Measurements from ENCODE around the gene MSH3.
"Not testable (repeated sequence)": the region's sequence is repeated elsewhere in the genome, so short reads cannot be mapped to it uniquely, and the experiment has no call there.

The MSH3 gene

DNA sequence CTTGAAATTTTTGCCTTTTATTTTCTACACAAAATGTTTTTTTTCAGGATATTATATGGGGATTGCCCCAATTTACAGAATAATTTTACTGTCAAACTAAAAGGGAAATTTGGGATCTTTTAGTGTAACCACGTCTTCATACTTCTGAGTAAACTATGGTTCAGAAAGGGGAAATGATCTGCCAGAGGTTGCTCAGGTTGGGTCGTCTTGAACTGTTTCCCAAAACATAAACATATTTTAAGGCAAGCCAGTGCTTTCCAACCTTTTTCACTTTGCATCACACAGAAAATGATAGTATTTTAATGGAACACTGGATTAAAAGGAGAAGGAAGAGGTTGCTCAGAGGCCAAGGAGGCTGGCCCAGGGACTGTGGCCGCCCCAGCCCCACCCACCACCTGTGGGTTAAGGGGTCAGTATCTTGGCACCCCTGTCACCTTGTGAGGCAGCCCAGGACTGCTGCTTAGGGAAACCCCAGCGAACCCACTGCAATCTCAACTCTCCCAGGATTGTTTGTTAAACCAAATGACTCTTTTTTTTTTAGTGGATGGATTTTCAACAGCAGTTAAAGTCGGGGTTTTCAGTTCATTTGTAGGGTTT, 143.1 kb downstream of the MSH3 start:
- no peak for DNase-seq (ENCODE audit: low spot score)

DNA sequence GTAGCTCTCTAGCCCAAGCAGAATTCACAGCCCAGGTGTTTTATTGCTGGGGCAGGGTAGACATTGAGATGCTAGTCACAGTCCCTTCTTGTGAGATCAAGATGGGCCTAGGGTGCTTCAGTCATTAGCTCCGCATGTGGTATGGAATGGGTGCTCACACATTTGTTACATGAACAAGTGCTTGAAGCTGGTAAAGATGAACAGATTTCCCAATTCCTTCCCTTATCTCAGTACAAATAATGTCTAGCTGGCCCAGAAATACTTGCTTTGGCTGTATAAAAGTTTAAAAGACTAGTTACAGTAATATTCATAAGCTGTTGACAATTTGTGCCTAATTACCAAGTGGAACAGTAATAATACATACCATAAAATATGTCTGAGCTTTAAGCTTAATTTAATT, 143.7 kb downstream of the MSH3 start:
- no peak for DNase-seq (ENCODE audit: low spot score)

DNA sequence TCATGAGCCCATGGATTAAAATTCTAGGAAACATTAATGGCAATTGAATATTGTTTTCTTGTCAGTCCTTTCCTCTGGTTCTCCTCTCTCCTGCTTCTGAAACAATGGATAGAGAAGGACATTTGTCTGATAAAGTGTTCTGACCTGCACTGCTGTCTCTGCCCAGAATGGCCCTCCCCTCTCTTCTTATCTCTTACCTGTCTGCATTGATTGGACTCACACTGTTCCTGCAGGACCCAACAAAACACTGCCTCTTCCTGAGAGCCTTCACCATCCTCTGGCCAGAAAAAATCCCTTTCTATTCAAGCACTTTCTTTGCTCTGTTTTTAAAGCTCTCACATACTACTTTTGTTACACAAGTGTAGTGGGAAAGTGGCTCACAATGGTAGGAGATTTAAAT, 144.2 kb downstream of the MSH3 start:
- no peak for DNase-seq (ENCODE audit: low spot score)

DNA sequence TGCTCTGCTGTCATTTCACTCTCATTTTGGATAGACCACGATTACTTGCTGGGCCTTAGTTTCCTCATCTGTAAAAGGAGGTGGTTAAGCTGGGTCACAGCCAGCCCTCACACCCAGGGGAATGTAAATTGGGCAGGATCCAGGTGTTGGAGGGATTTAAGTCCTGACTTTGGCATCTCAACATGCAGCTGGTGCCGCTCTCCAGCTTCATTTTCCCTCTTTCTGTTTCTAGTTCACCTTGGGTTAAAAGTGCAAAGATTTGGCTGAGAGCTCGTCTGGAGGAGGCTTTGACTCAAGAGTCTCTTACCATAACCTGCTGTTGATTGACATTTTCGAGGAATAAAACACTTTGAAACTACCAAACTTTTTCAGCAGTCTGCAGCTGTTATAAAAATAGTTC, 144.6 kb downstream of the MSH3 start:
- no peak for DNase-seq (ENCODE audit: low spot score)

DNA sequence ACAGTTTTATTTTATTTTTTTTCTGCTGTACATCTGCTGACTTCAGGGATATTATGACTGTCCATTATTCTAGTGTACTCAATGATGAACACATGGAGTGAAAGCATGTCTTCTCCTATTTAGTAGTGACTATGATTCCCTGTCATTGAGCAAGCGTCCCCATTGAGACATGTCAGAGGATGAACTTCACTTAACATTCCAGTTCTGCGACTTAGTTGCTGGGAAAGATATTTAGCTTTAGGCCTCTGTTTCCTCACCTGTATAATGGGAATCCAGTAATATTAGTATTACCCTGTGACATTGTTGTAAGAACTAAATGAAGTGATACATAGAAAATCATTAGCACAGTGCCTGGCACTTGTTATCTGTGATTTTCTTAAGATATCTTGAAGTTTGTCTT, 145.1 kb downstream of the MSH3 start:
- no peak for DNase-seq (ENCODE audit: low spot score)

DNA sequence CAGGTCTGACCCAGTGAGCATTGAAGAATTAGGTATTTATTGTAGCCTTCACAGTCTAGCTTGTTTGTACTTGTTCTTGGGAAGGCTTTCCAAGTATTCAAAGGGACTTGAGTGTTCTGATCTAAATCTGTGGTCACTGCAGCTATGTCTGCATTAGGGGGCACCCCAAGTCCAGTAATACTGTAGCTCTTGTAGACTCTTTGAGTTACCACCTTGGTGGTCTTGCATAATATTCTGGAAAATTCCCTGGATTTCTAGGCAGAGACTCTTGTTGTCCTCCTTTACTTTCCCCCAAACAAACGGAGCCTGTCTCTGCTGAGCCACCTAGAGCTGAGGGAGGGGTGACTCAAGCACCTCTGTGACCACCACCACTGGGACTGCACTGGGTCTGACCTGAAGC, 149.9 kb downstream of the MSH3 start:
- DNase-seq (ENCODE audit: low spot score), result no peak

DNA sequence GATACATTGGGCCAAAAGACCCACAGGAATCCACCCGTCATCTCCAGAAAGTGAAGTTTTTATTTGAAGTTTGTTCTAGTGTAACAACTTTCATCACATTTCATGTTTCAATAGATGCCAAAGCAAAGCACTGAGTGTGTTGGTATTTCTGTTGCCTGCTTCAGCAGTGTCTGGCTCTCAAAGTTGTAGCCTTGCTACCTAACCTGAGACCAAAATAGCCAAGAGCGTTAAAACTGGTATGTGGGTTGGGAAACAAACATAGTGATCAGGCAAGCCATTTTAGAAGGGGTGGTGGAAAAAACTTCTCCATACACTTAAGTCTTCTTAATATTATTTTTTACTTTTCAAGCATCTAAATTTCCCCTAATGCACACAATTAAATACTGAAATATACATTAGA, 150.6 kb downstream of the MSH3 start:
- no peak for DNase-seq (ENCODE audit: low spot score)

DNA sequence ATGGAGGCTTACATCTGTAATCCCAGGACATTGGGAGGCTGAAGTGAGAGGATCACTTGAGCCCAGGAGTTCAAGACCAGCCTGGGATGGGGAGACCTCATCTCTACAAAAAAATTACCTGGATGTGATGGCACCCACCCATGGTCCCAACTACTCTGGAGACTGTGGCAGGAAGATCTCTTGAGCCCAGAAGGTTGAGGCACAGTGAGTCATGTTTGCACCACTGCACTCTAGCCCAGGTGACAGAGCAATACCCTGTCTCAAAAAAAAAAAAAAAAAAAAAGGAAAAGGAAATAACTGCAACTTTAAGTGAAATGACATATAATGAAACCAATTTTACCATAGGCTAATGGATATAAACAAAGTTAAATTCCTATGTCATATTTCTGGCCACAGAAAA, 152.5 kb downstream of the MSH3 start:
- no peak for DNase-seq (ENCODE audit: low spot score)

DNA sequence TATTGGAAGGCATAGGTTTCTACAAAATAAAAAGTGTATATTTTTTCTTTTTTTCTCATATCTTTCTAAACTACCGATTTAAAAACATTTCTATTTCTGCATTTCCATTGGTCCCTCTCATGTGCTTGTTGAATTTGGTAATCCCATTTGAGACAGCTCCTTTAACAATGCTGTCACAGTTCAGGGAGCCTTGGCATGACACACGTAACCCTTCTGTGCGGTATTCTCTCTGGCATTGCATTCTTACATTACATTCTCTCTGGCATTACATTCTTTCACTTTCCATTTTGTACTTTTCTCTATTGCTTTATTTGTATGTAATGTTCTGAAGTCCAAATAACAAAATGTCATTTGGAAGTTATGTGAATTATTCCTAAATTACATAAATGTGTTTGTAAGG, 155.0 kb downstream of the MSH3 start:
- no peak for DNase-seq (ENCODE audit: low spot score)

DNA sequence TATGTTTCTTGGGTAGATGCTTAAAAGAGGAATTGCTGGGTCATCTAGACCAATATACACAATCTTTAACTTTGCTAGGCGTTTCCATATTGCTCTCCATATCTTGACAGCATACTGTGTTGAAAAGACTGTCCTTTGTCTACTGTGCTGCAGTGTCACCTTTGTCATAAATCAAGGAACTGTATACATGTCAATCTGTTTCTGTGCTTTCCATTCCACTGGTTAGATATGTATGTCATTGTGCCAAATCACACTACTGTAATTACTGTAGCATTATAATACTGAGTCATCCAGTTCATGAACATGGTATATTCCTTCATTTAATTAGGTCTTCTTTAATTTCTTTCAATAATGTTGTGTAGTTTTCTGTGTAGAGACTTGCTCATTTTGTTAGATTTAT, 156.0 kb downstream of the MSH3 start:
- no peak for DNase-seq (ENCODE audit: low spot score)

DNA sequence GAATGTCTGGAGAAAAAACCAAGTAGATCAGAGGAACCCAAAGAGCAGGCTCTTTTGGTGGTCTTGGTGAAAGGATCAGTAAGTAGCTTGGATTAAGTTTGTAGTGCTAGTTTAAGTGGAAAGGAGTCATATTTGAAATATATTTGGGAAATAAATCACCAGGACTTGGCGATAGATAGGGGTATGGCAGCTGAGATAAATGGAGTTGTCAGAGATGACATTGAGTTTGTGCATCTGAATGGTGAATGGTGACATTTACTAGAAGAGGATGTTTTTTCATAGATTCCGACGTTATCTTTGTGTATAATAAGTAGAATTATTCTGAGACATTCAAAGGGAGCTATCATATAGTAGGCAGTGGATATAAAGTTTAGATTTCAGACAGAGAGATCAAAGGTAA, 162.1 kb downstream of the MSH3 start:
- no peak for DNase-seq (ENCODE audit: low spot score)

DNA sequence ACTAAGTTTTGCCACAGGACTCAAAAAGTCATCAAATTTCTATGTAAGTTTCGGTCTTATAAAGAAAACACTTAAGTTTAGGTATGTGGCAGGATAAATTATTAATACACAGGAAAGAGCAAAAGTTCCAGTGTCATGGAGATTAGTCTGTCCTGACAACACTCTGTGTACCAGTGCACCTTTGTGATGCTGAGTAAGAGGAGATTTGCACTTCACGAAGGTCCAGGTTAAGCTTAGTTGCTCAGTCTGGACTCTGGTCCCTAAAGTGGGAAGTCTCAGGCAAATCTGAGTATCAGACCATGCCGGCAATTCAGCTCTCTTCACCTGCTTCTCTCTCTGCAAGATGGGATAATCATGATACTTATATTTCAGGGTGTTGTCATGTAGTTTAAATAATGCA, 166.2 kb downstream of the MSH3 start:
- no peak for DNase-seq (ENCODE audit: low spot score)

DNA sequence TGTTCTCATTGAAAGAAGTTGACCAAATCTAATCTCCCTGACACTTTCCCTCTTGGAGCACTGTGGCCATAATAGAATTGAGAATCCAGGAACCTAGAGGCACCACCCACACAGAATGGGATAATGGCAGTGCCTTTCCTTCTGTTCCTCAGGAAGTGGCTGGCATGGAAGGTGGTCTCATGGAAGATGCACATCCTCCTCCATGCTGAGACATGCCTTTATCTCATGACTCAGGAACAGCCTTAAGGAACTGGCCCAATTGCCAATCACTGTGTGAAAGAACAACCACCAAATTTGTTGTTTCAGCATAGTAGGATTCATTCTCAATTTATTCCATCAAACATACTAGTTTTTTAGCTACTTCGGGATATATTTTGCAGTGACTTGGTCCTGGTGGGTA, 168.2 kb downstream of the MSH3 start:
- no peak for DNase-seq (ENCODE audit: low spot score)

DNA sequence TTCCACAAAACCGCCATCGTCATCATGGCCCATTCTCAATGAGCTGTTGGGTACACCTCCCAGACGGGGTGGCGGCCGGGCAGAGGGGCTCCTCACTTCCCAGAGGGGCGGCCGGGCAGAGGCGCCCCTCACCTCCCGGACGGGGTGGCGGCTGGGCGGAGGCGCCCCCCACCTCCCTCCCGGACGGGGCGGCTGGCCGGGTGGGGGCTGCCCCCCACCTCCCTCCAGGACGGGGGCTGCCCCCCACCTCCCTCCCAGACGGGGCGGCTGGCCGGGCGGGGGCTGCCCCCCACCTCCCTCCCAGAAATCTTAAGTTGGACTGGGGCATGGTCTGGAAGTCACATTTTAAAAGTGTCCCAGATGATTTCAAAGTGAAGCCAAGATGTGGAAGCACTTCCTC, 169.7 kb downstream of the MSH3 start:
- DNase-seq (ENCODE audit: low spot score), result not testable (repeated sequence)

DNA sequence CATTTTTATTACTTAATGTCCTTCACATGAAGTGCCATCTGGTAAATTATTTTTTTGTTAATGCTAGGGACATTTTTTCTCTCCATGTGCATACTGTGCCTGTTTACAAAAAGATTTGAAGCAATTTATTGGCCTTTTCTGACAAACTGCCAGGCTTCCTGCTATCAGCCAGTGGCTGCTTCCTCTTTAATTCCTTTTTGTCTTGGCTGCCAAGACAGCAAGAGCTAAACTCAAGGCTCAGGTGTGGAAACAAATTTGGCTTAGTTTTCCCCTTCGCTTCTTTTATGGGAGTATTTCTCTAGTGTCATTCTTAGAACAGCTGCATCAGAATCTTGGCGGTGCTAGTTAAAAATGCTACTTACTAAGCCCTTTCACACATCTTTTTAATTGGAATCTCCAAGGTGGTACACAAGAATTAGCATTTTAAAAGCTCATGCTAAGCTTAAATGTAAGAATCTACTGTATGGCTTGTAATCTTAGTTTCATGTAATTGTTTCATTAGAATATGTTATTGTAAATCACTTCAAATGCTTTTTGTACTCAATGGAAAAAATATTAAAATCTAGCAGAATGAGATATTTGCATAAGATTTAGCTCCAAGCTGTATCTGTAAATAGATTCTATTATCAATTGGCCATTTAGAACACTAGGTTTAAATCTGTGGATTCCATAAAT, 171.5 kb downstream of the MSH3 start:
- no peak for DNase-seq (ENCODE audit: low spot score)

DNA sequence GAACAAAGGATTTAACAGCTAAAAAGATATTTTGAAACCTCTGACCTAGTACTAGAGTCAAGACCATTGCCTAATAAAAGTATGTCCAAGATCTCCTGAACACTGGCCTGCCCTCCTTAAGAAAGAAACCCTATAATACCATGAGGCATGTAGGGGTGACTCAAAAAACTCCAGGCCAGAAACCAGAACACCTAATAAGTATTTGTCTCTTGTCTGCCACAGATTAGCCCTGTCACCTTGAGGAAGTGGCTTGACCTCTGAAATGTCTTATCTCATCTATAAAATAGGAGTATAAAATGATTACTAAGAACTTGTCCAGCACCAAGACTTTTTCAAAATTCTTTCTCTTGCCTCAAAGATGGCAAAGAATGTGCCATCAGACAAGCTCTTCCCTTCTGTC, 180.3 kb downstream of the MSH3 start:
- DNase-seq (ENCODE audit: low spot score), result no peak

DNA sequence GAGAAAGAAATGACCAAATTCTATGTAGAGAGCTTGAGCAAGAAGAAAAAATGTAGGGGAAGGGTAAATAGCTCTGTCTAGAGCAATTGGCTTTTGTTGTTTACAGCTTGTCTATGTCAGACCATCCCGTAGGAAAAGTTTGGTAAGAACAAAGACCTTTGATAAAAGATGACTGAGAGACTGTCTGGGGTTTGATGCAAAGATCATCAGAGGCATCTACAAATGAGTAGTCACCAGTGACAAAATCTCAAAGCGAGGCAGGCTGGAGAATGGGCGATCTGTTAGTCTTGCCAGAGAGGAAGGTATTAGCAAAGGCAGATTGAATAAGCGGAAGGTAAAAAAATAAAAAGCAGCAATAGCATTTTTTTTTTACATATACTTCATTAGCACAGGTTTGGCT, 180.7 kb downstream of the MSH3 start:
- DNase-seq (ENCODE audit: low spot score), result no peak

DNA sequence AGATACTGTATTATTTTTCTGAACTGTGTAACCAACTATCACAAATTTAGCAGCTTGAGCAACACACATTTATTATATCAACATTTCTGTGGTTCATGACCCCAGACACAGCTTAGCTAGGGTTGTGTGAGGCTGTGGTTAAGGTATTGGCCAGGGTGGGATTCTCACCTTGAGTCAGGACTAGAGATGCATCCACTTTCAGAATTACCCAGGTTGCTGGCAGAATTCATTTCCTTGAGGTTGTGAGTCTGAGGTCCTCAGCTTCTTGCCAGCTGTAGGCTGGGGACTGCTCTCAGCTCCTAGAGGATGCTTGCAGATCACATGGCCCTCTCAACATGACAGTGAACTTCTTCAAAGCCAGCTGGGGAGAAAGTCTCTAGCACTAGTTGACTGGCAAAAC, 183.2 kb downstream of the MSH3 start:
- no peak for DNase-seq (ENCODE audit: low spot score)

DNA sequence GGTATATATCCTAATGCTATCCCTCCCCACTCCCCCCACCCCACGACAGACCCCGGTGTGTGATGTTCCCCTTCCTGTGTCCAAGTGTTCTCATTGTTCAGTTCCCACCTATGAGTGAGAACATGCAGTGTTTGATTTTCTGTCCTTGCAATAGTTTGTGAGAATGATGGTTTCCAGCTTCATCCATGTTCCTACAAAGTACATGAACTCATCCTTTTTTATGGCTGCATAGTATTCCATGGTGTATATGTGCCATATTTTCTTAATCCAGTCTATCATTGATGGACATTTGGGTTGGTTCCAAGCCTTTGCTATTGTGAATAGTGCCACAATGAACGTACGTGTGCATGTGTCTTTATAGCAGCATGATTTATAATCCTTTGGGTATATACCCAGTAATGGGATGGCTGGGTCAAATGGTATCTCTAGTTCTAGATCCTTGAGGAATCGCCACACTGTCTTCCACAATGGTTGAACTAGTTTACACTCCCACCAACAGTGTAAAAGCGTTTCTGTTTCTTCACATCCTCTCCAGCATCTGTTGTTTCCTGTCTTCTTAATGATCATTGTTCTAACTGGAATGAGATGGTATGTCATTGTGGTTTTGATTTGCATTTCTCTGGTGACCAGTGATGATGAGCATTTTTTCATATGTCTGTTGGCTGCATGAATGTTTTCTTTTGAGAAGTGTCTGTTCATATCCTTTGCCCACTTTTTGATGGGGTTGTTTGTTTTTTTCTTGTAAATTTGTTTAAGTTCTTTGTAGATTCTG, 186.8 kb downstream of the MSH3 start:
- not testable (repeated sequence) for DNase-seq (ENCODE audit: low spot score)

DNA sequence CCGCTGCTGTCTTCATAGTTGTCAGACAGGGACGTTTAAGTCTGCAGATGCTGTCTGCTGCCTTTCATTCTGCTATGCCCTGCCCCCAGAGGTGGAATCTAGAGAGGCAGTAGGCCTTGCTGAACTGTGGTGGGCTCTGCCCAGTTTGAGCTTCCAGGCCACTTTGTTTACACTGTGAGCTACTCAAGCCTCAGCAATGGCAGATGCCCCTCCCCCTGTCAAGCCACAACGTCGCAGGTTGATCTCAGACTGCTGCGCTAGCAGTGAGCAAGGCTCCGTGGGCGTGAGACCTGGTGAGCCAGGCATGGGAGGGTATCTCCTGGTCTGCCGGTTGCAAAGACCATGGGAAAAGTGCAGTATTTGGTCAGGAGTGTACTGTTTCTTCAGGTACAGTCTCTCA, 192.0 kb downstream of the MSH3 start:
- DNase-seq (ENCODE audit: low spot score), result not testable (repeated sequence)

DNA sequence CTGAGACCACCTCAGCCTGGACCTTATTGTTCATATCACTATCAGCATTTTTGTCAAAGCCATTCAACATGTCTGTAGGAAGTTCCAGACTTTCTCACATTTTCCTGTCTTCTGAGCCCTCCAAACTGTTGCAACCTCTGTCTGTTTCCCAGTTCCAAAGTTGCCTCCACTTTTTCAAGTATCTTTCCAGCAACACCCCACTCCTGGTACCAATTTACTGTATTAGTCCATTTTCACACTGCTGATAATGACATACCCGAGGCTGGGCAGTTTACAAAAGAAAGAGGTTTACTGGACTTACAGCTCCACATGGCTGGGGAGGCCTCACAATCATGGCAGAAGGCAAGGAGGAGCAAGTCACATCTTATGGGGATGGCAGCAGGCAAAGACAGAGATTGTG, 195.7 kb downstream of the MSH3 start:
- not testable (repeated sequence) for DNase-seq (ENCODE audit: low spot score)

DNA sequence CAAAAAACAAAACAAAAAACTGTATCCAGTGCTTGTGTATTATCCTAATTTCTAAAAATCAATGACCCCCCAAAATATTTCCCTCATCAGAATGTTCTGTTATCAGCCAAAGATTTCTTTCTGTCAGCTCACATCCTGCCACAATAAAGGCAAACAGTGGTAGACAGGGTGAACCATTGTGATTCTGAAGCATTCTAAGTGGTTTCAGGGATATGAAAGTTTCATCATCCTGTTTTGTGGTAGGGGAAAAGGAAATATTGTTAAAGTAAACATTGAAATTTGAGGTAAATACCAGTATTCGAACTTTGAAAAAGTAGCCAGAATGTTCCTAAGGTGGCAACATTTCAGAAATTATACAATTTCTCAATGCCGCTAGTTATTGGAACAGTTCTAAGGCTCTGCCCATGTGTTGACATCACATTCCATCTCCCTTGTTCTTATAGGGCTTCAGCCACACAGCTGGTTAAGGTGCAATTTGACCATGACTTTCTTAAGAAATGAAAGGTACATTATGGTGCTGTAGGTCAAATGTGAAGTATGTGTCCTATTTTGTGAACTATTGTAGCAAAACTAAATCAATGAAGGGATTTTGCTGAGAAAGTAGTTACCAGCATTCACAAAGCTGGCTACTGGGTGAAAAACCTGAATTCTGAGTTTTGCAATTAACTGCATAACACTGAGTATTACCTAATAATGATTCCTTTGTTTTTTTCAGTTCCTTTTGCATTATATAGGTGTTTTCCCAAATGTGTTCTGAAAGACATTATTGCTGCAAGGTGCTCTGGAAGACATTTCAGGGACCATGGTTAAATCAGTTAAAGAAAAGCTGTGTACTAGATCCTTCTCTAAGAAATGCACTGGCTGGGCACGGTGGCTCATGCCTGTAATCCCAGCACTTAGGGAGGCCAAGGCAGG, 198.1 kb downstream of the MSH3 start:
- DNase-seq (ENCODE audit: low spot score), result no peak

DNA sequence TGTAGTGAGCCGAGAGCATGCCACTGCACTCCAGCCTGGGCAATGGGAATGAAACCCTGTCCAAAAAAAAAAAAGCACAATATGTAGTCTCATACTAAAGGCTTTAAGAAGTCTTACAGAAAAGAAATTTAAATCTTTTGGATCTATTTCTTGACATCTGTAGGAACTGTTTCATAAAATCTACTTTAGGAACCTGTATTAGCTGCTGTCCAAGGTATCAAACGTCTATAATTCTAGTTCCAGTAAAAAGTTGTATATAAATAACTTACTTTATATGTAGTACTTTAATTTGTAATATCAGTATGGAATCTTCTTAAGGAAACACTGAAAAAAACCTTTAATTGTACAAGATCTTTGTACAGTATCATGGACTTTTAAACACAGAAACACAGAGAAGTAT, 199.0 kb downstream of the MSH3 start:
- DNase-seq (ENCODE audit: low spot score), result no peak
